H9 (cell line): Measurements from ENCODE around the gene CHGA. TPM values are rescaled to one million over a fixed set of nuclear protein-coding genes. Genes with fewer than 3 reads are reported as not detected.

Source experiments
- DNase-seq: peaks from one replicate; pipeline ENCODE4 v3.0.0-alpha.2; 2017
- H2AFZ ChIP-seq: one replicate; pipeline ENCODE4 v1.6.1; 2013; ENCODE audit warnings: mild to moderate bottlenecking, low read length, control low read depth, moderate library complexity
- H2AK5ac ChIP-seq: 2 replicates; pipeline ENCODE4 v1.6.1; 2013; ENCODE audit warnings: low read length, control low read depth, mixed read lengths; ENCODE audit not compliant: insufficient read length
- H2BK120ac ChIP-seq: one replicate; pipeline ENCODE4 v1.6.1; 2013; ENCODE audit warnings: low read depth, mild to moderate bottlenecking, low read length, control low read depth, inconsistent platforms; ENCODE audit not compliant: poor library complexity, severe bottlenecking
- H2BK12ac ChIP-seq: 2 replicates; pipeline ENCODE4 v1.6.1; 2013; ENCODE audit warnings: low read length, control low read depth, mixed read lengths, low read depth; ENCODE audit not compliant: insufficient read length
- H2BK15ac ChIP-seq: 2 replicates; pipeline ENCODE4 v1.6.1; 2013; ENCODE audit warnings: low read depth, low read length, control low read depth
- H2BK20ac ChIP-seq: one replicate; pipeline ENCODE4 v1.6.1; 2013; ENCODE audit warnings: low read depth, mild to moderate bottlenecking, low read length, control low read depth, inconsistent platforms; ENCODE audit not compliant: poor library complexity, severe bottlenecking
- H2BK5ac ChIP-seq: 2 replicates; pipeline ENCODE4 v1.6.1; 2013; ENCODE audit warnings: low read length, control low read depth, mixed read lengths; ENCODE audit not compliant: insufficient read length
- H3K14ac ChIP-seq: 2 replicates; pipeline ENCODE4 v1.6.1; 2013; ENCODE audit warnings: low read length, control low read depth; ENCODE audit not compliant: insufficient read depth
- H3K18ac ChIP-seq: 2 replicates; pipeline ENCODE4 v1.6.1; 2013; ENCODE audit warnings: low read depth, mild to moderate bottlenecking, mixed read lengths, low read length, control low read depth; ENCODE audit not compliant: insufficient read length
- H3K23ac ChIP-seq: 2 replicates; pipeline ENCODE4 v1.6.1; 2013; ENCODE audit warnings: low read length, control low read depth, mixed read lengths, low read depth; ENCODE audit not compliant: insufficient read length
- H3K23me2 ChIP-seq: 2 replicates; pipeline ENCODE4 v1.6.1; 2013; ENCODE audit warnings: low read depth, mild to moderate bottlenecking, mixed read lengths, low read length, control low read depth; ENCODE audit not compliant: insufficient read length, poor library complexity, severe bottlenecking
- H3K27ac ChIP-seq: 2 replicates; pipeline ENCODE4 v1.5.1; 2013; ENCODE audit warnings: low read length, control low read depth, mixed read lengths, low read depth; ENCODE audit not compliant: insufficient read length
- H3K27me3 ChIP-seq: 2 replicates; pipeline ENCODE4 v1.6.1; 2013; ENCODE audit warnings: low read length, control low read depth, inconsistent platforms; ENCODE audit not compliant: insufficient read depth
- H3K4ac ChIP-seq: 2 replicates; pipeline ENCODE4 v1.6.1; 2013; ENCODE audit warnings: low read depth, mild to moderate bottlenecking, control low read depth, inconsistent platforms, low read length, moderate library complexity
- H3K4me1 ChIP-seq: 2 replicates; pipeline ENCODE4 v1.6.1; 2013; ENCODE audit warnings: low read length, control low read depth, inconsistent platforms; ENCODE audit not compliant: insufficient read depth
- H3K4me2 ChIP-seq: 2 replicates; pipeline ENCODE4 v1.6.1; 2013; ENCODE audit warnings: low read length, control low read depth, mixed read lengths; ENCODE audit not compliant: insufficient read length, insufficient read depth
- H3K56ac ChIP-seq: 2 replicates; pipeline ENCODE4 v1.6.1; 2013; ENCODE audit warnings: low read depth, mild to moderate bottlenecking, mixed read lengths, low read length, control low read depth; ENCODE audit not compliant: insufficient read length
- H3K79me1 ChIP-seq: 2 replicates; pipeline ENCODE4 v1.6.1; 2013; ENCODE audit warnings: low read depth, mild to moderate bottlenecking, moderate library complexity, low read length, control low read depth, inconsistent platforms; ENCODE audit not compliant: insufficient read depth, poor library complexity, severe bottlenecking
- H3K79me2 ChIP-seq: 2 replicates; pipeline ENCODE4 v1.6.1; 2013; ENCODE audit warnings: low read length, control low read depth, inconsistent platforms; ENCODE audit not compliant: insufficient read depth
- H3K9ac ChIP-seq: 2 replicates; pipeline ENCODE4 v1.6.1; 2013; ENCODE audit warnings: low read length, control low read depth, mixed read lengths; ENCODE audit not compliant: insufficient read length; ENCODE audit errors: extremely low read depth
- H3K9me3 ChIP-seq: one replicate; pipeline ENCODE4 v1.6.1; 2013; ENCODE audit warnings: low read depth, low read length, inconsistent platforms; ENCODE audit not compliant: control insufficient read depth
- H3T11ph ChIP-seq: one replicate; pipeline ENCODE4 v1.6.1; 2013; ENCODE audit warnings: mild to moderate bottlenecking, low read length, control low read depth, inconsistent platforms
- H4K20me1 ChIP-seq: one replicate; pipeline ENCODE4 v1.6.1; 2013; ENCODE audit not compliant: control insufficient read depth, insufficient read length, insufficient read depth
- H4K5ac ChIP-seq: 2 replicates; pipeline ENCODE4 v1.6.1; 2013; ENCODE audit warnings: low read depth, mild to moderate bottlenecking, mixed read lengths, low read length, control low read depth; ENCODE audit not compliant: insufficient read length
- H4K8ac ChIP-seq: replicated peaks from 2 replicates; pipeline ENCODE4 v1.6.1; 2013; ENCODE audit warnings: low read length, control low read depth, mixed read lengths, low read depth; ENCODE audit not compliant: insufficient read length
- H4K91ac ChIP-seq: 2 replicates; pipeline ENCODE4 v1.6.1; 2013; ENCODE audit warnings: low read depth, mild to moderate bottlenecking, moderate library complexity, mixed read lengths, low read length, control low read depth; ENCODE audit not compliant: insufficient read length
- H3K27ac Mint-ChIP-seq, 3 experiments: 2 replicates in 2 of 3; 3 replicates in 1 of 3; pipeline ENCODE4 v1.8.0; 2020 to 2021; ENCODE audit warnings: mixed read lengths in 3 of 3, mild to moderate bottlenecking in 1 of 3, moderate library complexity in 1 of 3
- H3K27me3 Mint-ChIP-seq: 2 replicates; pipeline ENCODE4 v1.8.0; 2021; ENCODE audit warnings: low read depth, mild to moderate bottlenecking, moderate library complexity, mixed read lengths
- H3K36me3 Mint-ChIP-seq, 3 experiments: 2 replicates in 2 of 3; 3 replicates in 1 of 3; pipeline ENCODE4 v1.8.0; 2020 to 2021; ENCODE audit warnings: low read depth in 3 of 3, mixed read lengths in 3 of 3; ENCODE audit not compliant: insufficient read depth in 1 of 3
- H3K4me1 Mint-ChIP-seq, 2 experiments: 2 replicates each; pipeline ENCODE4 v1.8.0; 2020; ENCODE audit warnings: mixed read lengths in 2 of 2
- H3K4me3 Mint-ChIP-seq, 2 experiments: 2 replicates in 1 of 2; 3 replicates in 1 of 2; pipeline ENCODE4 v1.8.0; 2020 to 2021; ENCODE audit warnings: mild to moderate bottlenecking in 2 of 2, mixed read lengths in 2 of 2, moderate library complexity in 1 of 2
- H3K9me3 Mint-ChIP-seq, 2 experiments: 2 replicates in 1 of 2; 3 replicates in 1 of 2; pipeline ENCODE4 v1.8.0; 2020; ENCODE audit warnings: mild to moderate bottlenecking in 2 of 2, mixed read lengths in 2 of 2, moderate library complexity in 1 of 2
- CTCF ChIP-seq: fragments of 200-600 bp; sonication (generic); conservative IDR thresholded peaks from 3 replicates; pipeline ENCODE4 v1.8.0; 2021; ENCODE audit warnings: antibody characterized with exemption, mild to moderate bottlenecking
- WGBS: extraction: QIAGEN DNeasy Blood & Tissue Kit; methylation state at CpG from one replicate; pipeline ENCODE4 v1.1.7; 2013; ENCODE audit warnings: missing lambda C conversion rate, low lambda C conversion rate, mixed read lengths; ENCODE audit not compliant: insufficient read length; ENCODE audit errors: extremely low coverage; 5-methylcytosine and 5-hydroxymethylcytosine counted together
- total RNA-seq: library from RNA; stranded (reverse); gene quantifications from 2 replicates; pipeline ENCODE4 v1.2.1, GENCODE V29; 2021

Gene CHGA
- total RNA-seq, 1 experiment from 2014 or later: 6.7 TPM

GRCh38 chr14:92917956-92918355 lies 5.0 kb upstream of the CHGA start:
- H2AFZ ChIP-seq: no peak overlapping the region
- DNase-seq: no peak
- no peak overlapping the region for H2AK5ac ChIP-seq
- Mint-ChIP-seq H3K27ac (no peak overlapping the region), H3K4me3 (no peak overlapping the region), H3K27me3 (peaks cover 79% of the 10 kb centered on the region), H3K9me3 (peaks cover 0 to 4% of the 10 kb centered on the region in 2 experiments; a peak in 1 of 5 replicates), H3K36me3 (no peaks in the 10 kb centered on the region), H3K4me1 (peaks cover 5 to 8% of the 10 kb centered on the region in 2 experiments)
- no peak overlapping the region for H3K18ac ChIP-seq
- H3T11ph ChIP-seq: no peak overlapping the region
- WGBS: no CpG with 5 or more reads among the region's 7 CpGs
- H2BK15ac ChIP-seq: no peak overlapping the region
- no peak overlapping the region for H4K5ac ChIP-seq
- no peak overlapping the region for H3K23ac ChIP-seq
- H3K23me2 ChIP-seq: peaks cover 4% of the 10 kb centered on the region
- no peak overlapping the region for H2BK120ac ChIP-seq
- no peak overlapping the region for H3K4me2 ChIP-seq
- H3K56ac ChIP-seq: no peak overlapping the region
- H3K27me3 ChIP-seq: no peaks in the 10 kb centered on the region; the same call in 1 of the 2 replicates
- H3K9ac ChIP-seq: no peak overlapping the region
- no peak overlapping the region for H2BK12ac ChIP-seq
- no peak overlapping the region for H2BK20ac ChIP-seq
- peaks cover 3% of the 10 kb centered on the region for H3K9me3 ChIP-seq
- H3K4ac ChIP-seq: no peak overlapping the region
- H3K4me1 ChIP-seq: no peaks in the 10 kb centered on the region
- H3K27ac ChIP-seq: no peak overlapping the region
- H4K8ac ChIP-seq: no peak overlapping the region
- H3K79me1 ChIP-seq: no peaks in the 10 kb centered on the region
- H3K14ac ChIP-seq: no peak overlapping the region
- H3K79me2 ChIP-seq: no peaks in the 10 kb centered on the region
- no peak overlapping the region for H4K91ac ChIP-seq
- no peak for TF ChIP-seq CTCF
- H2BK5ac ChIP-seq: no peak overlapping the region
- H4K20me1 ChIP-seq: no peaks in the 10 kb centered on the region
